A549 (cell line): ENCODE measurements around the gene ZNF804B. TPM values are rescaled to one million over a fixed set of nuclear protein-coding genes. Genes with fewer than 3 reads are reported as not detected.

ENCODE experiments used
- ATAC-seq, 2 experiments: fragments of 200-7000 bp in 1 of 2; fragments of >200 bp in 1 of 2; cut with Nextera tagmentation in 1 of 2; cut with Tn5 transposase in 1 of 2; 3 replicates each; pipeline versions ENCODE4 v1.8.0 to v1.9.1; 2018 to 2020; ENCODE audit warnings: mild to moderate bottlenecking in 1 of 2, moderate library complexity in 1 of 2
- CTCF ChIA-PET: fragments of 300-600 bp; sonication (Branson Sonifier 250); formaldehyde crosslinking; extraction: SDS; loops from one replicate; lab custom pipeline; 2021; ENCODE audit warnings: antibody characterized with exemption, inconsistent platforms; lab: Yijun Ruan, JAX
- POLR2A ChIA-PET: fragments of 350-600 bp; formaldehyde crosslinking; extraction: SDS; loops from one replicate; lab custom pipeline; 2021; ENCODE audit warnings: antibody characterized with exemption, inconsistent platforms; lab: Yijun Ruan, JAX
- DNase-seq, 2 experiments: peaks; one replicate each; pipeline versions ENCODE4 v3.0.0 to v3.0.0-alpha.2; 2011 to 2016; ENCODE audit warnings: low read depth in 1 of 2, low spot score in 1 of 2
- FAIRE-seq: peaks from 2 replicates; lab custom pipeline; 2011; peaks lifted over from hg19 to GRCh38; lab: Jason Lieb, UNC
- H3K27ac ChIP-seq, 2 experiments: fragments of >200 bp; sonication (Bioruptor Twin); formaldehyde crosslinking; 3 replicates each; pipeline ENCODE4 v1.5.1; 2016 to 2017
- H3K4me1 ChIP-seq: fragments of >200 bp; sonication (Bioruptor Twin); formaldehyde crosslinking; 3 replicates; pipeline ENCODE4 v1.6.1; 2016
- H3K4me2 ChIP-seq: fragments of >200 bp; sonication (Bioruptor Twin); formaldehyde crosslinking; 3 replicates; pipeline ENCODE4 v1.6.1; 2016
- H3K4me3 ChIP-seq: fragments of >200 bp; sonication (Bioruptor Twin); formaldehyde crosslinking; 3 replicates; pipeline ENCODE4 v1.5.1; 2016
- H3K9me3 ChIP-seq: fragments of >200 bp; sonication (Bioruptor Twin); formaldehyde crosslinking; 3 replicates; pipeline ENCODE4 v1.6.1; 2016
- CBX2 ChIP-seq: fragments of 200-600 bp; sonication (generic); IDR thresholded peaks from 2 replicates; pipeline ENCODE4 v1.6.1; 2016; ENCODE audit warnings: low read depth, mild to moderate bottlenecking, borderline replicate concordance
- CEBPB ChIP-seq, 2 experiments: fragments of >200 bp in 1 of 2; sonication (Bioruptor Twin) in 1 of 2; formaldehyde crosslinking in 1 of 2; IDR thresholded peaks; 2 replicates each; pipeline ENCODE4 v1.6.1; 2012 to 2016
- EHMT2 ChIP-seq: fragments of 200-600 bp; sonication (generic); IDR thresholded peaks from 2 replicates; pipeline ENCODE4 v1.6.1; 2016; ENCODE audit warnings: antibody characterized with exemption, low read depth, mild to moderate bottlenecking, moderate library complexity
- FOSB ChIP-seq: fragments of 250-450 bp; sonication (Bioruptor Pico); IDR thresholded peaks from 2 replicates; pipeline ENCODE4 v1.5.0; 2020; ENCODE audit warnings: mild to moderate bottlenecking, moderate library complexity
- FOSL2 ChIP-seq, 2 experiments: fragments of 450-650 bp in 1 of 2; fragments of >200 bp in 1 of 2; sonication (Bioruptor Twin) in 1 of 2; formaldehyde crosslinking; IDR thresholded peaks; 2 replicates each; pipeline versions ENCODE4 v1.5.0 to v1.6.1; 2016 to 2020; ENCODE audit warnings: mild to moderate bottlenecking in 1 of 2, moderate library complexity in 1 of 2
- FOXS1 ChIP-seq: fragments of 250-450 bp; sonication (Bioruptor Pico); IDR thresholded peaks from 2 replicates; pipeline ENCODE4 v1.5.0; 2020; ENCODE audit warnings: mild to moderate bottlenecking, moderate library complexity
- JUNB ChIP-seq: fragments of >200 bp; sonication (Bioruptor Twin); formaldehyde crosslinking; IDR thresholded peaks from 2 replicates; pipeline ENCODE4 v1.6.1; 2016
- KDM5A ChIP-seq: fragments of 200-600 bp; sonication (generic); IDR thresholded peaks from 2 replicates; pipeline ENCODE4 v1.6.1; 2016; ENCODE audit warnings: antibody characterized with exemption, mild to moderate bottlenecking
- MYC ChIP-seq: IDR thresholded peaks from 2 replicates; pipeline ENCODE4 v1.6.1; 2012; ENCODE audit warnings: mild to moderate bottlenecking, inconsistent platforms, low read length, improper control_type of control experiment, borderline replicate concordance
- NFE2L2 ChIP-seq: fragments of 150-350 bp; conservative IDR thresholded peaks from 2 replicates; pipeline ENCODE4 v1.6.1; 2014; ENCODE audit warnings: low read length
- NPAS2 ChIP-seq: fragments of 250-450 bp; sonication (Bioruptor Pico); IDR thresholded peaks from 2 replicates; pipeline ENCODE4 v1.8.0; 2022; ENCODE audit warnings: mild to moderate bottlenecking, moderate library complexity, borderline replicate concordance
- NR3C1 ChIP-seq: fragments of >200 bp; sonication (Bioruptor Twin); formaldehyde crosslinking; IDR thresholded peaks from 3 replicates; pipeline ENCODE4 v1.6.1; 2017
- SMC3 ChIP-seq: fragments of >200 bp; sonication (Bioruptor Twin); formaldehyde crosslinking; IDR thresholded peaks from 3 replicates; pipeline ENCODE4 v1.6.1; 2018; ENCODE audit warnings: inconsistent platforms
- SREBF2 ChIP-seq: fragments of 450-650 bp; IDR thresholded peaks from 2 replicates; pipeline ENCODE4 v1.6.1; 2014; ENCODE audit warnings: mild to moderate bottlenecking, moderate library complexity
- TFCP2L1 ChIP-seq: fragments of 250-450 bp; sonication (Bioruptor Pico); IDR thresholded peaks from 2 replicates; pipeline ENCODE4 v1.5.0; 2021; ENCODE audit warnings: mild to moderate bottlenecking
- ZC3H11A ChIP-seq: fragments of 450-650 bp; IDR thresholded peaks from 2 replicates; pipeline ENCODE4 v1.6.1; 2014; ENCODE audit warnings: antibody characterized with exemption, mild to moderate bottlenecking
- ZFP36 ChIP-seq: fragments of 450-650 bp; IDR thresholded peaks from 2 replicates; pipeline ENCODE4 v1.6.1; 2014; ENCODE audit warnings: borderline replicate concordance; ENCODE audit not compliant: partially characterized antibody
- ZSCAN20 ChIP-seq: fragments of 250-450 bp; sonication (Bioruptor Pico); IDR thresholded peaks from 2 replicates; pipeline ENCODE4 v1.8.0; 2022; ENCODE audit warnings: mild to moderate bottlenecking, moderate library complexity
- WGBS: methylation state at CpG from one replicate; pipeline ENCODE4 v1.1.6; 2017; ENCODE audit errors: missing lambda C conversion rate; 5-methylcytosine and 5-hydroxymethylcytosine counted together
- polyA plus RNA-seq, 4 experiments: library from polyadenylated mRNA; depleted of rRNA in 3 of 4; stranded (reverse); fragments of >200 nt; fragmentation: RNase III in 1 of 4; extraction: RNeasy Plus Mini Kit Qiagen cat#74134 plus additional on column Dnase treatment in 1 of 4; gene quantifications; 2 replicates in 3 of 4; 3 replicates in 1 of 4; pipeline ENCODE4 v1.2.3, GENCODE V29; 2011 to 2017
- TF ChIP-seq, protein P1 (sequence below): IDR thresholded peaks from 2 replicates; pipeline ENCODE4 v1.6.1; 2012; ENCODE audit warnings: low read depth, borderline replicate concordance
- TF ChIP-seq, protein P2 (sequence below): fragments of >200 bp; sonication (Bioruptor Twin); formaldehyde crosslinking; IDR thresholded peaks from 3 replicates; pipeline ENCODE4 v1.5.1; 2016
- TF ChIP-seq, protein P3 (sequence below): fragments of >200 bp; sonication (Bioruptor Twin); formaldehyde crosslinking; IDR thresholded peaks from 3 replicates; pipeline ENCODE4 v1.6.1; 2016
- TF ChIP-seq, protein P4 (sequence below): fragments of 150-350 bp; IDR thresholded peaks from 2 replicates; pipeline ENCODE4 v1.6.1; 2014; ENCODE audit warnings: low read depth, mild to moderate bottlenecking, low read length
- TF ChIP-seq, protein P5 (sequence below): fragments of 200-600 bp; sonication (generic); IDR thresholded peaks from 2 replicates; pipeline ENCODE4 v1.6.1; 2016; ENCODE audit warnings: antibody characterized with exemption, mild to moderate bottlenecking, moderate library complexity
- TF ChIP-seq, protein P6 (sequence below): fragments of >200 bp; sonication (Bioruptor Twin); formaldehyde crosslinking; IDR thresholded peaks from 2 replicates; pipeline ENCODE4 v1.6.1; 2016

Gene ZNF804B
- polyA plus RNA-seq, 2 of the 4 experiments (the other 2 are of a cell fraction): not detected

DNA sequence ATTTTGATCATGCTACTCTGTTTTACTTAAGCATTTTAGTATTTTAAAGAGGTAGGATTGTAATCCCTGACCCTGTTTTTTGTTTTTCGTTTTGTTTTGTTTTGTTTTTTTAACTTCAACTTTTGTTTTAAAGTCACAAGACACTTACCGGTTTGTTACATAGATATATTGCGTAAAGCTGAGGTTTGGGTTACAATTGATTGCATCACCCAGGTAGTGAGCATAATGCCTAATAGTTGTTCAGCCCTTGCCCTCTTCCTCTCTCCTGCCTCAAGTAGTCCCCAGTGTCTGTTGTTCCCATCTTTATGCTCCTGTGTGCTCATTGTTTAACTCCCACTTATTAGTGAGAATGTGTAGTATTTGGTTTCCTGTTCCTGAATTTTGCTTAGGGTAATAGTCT is 129.2 kb downstream of the ZNF804B start:
- ATAC-seq (no peak), FAIRE-seq (no peak)
- H3K9me3 ChIP-seq: no peaks in the 10 kb centered on the region; the same call in 2 of the 3 replicates
- no peak for TF ChIP-seq TFCP2L1 (CRISPR knock-in tag)
- TF ChIP-seq, protein P1, sequence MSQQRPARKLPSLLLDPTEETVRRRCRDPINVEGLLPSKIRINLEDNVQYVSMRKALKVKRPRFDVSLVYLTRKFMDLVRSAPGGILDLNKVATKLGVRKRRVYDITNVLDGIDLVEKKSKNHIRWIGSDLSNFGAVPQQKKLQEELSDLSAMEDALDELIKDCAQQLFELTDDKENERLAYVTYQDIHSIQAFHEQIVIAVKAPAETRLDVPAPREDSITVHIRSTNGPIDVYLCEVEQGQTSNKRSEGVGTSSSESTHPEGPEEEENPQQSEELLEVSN: no peak
- TF ChIP-seq EHMT2: no peak
- TF ChIP-seq, all 56 proteins: peak for 0
- H3K4me2 ChIP-seq: no peak overlapping the region
- H3K27ac ChIP-seq: no peak overlapping the region
- CTCF ChIA-PET: no interaction called here
- no peaks in the 10 kb centered on the region for H3K4me1 ChIP-seq
- WGBS: 24% methylated on average over 3 of the region's 3 CpGs
- DNase-seq: no peak
- H3K4me3 ChIP-seq: no peak overlapping the region
- POLR2A ChIA-PET: no interaction called here

DNA sequence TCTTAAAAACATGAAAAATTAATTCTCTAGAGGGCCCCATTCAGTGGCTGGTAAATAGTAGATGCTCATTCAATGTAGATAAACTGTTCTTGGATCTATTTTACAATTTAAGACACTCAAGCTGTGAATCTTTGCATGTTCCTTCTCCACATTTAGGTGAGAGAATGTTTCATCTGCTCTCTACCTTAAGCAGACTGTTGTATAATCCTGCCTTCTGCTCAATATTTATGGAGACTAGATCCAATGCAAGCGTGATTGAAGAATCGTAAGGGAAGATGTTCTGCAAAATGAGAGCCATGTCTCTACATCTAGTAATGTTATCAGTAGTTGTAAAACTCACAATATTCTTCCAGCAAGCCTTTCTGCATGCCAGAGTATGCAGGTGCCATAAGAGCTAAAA is 151.0 kb downstream of the ZNF804B start:
- CTCF ChIA-PET: no interaction called here
- DNase-seq (no peak), FAIRE-seq (no peak), ATAC-seq (no peak)
- WGBS: 24% methylated on average over 2 of the region's 2 CpGs
- POLR2A ChIA-PET: no interaction called here
- H3K9me3 ChIP-seq: no peaks in the 10 kb centered on the region
- no peaks in the 10 kb centered on the region for H3K4me1 ChIP-seq
- H3K27ac ChIP-seq: no peak overlapping the region
- no peak overlapping the region for H3K4me2 ChIP-seq
- TF ChIP-seq SREBF2 (no peak), FOSL2 (IDR thresholded peaks at IDR 0.05) (no peak), FOSL2 (CRISPR knock-in tag; IDR thresholded peaks at IDR 0.05) (no peak), FOSB (CRISPR knock-in tag) (no peak), NPAS2 (no peak), SMC3 (no peak), ZC3H11A (no peak), NFE2L2 (no peak), ZSCAN20 (CRISPR knock-in tag) (no peak), ZFP36 (no peak), CBX2 (no peak), MYC (no peak), KDM5A (no peak), FOXS1 (no peak), JUNB (no peak)
- TF ChIP-seq, protein P2, sequence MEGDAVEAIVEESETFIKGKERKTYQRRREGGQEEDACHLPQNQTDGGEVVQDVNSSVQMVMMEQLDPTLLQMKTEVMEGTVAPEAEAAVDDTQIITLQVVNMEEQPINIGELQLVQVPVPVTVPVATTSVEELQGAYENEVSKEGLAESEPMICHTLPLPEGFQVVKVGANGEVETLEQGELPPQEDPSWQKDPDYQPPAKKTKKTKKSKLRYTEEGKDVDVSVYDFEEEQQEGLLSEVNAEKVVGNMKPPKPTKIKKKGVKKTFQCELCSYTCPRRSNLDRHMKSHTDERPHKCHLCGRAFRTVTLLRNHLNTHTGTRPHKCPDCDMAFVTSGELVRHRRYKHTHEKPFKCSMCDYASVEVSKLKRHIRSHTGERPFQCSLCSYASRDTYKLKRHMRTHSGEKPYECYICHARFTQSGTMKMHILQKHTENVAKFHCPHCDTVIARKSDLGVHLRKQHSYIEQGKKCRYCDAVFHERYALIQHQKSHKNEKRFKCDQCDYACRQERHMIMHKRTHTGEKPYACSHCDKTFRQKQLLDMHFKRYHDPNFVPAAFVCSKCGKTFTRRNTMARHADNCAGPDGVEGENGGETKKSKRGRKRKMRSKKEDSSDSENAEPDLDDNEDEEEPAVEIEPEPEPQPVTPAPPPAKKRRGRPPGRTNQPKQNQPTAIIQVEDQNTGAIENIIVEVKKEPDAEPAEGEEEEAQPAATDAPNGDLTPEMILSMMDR: no peak
- TF ChIP-seq, protein P3, sequence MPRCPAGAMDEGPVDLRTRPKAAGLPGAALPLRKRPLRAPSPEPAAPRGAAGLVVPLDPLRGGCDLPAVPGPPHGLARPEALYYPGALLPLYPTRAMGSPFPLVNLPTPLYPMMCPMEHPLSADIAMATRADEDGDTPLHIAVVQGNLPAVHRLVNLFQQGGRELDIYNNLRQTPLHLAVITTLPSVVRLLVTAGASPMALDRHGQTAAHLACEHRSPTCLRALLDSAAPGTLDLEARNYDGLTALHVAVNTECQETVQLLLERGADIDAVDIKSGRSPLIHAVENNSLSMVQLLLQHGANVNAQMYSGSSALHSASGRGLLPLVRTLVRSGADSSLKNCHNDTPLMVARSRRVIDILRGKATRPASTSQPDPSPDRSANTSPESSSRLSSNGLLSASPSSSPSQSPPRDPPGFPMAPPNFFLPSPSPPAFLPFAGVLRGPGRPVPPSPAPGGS: no peak
- TF ChIP-seq, protein P4, sequence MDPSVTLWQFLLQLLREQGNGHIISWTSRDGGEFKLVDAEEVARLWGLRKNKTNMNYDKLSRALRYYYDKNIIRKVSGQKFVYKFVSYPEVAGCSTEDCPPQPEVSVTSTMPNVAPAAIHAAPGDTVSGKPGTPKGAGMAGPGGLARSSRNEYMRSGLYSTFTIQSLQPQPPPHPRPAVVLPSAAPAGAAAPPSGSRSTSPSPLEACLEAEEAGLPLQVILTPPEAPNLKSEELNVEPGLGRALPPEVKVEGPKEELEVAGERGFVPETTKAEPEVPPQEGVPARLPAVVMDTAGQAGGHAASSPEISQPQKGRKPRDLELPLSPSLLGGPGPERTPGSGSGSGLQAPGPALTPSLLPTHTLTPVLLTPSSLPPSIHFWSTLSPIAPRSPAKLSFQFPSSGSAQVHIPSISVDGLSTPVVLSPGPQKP: no peak
- no peak overlapping the region for H3K4me3 ChIP-seq

DNA sequence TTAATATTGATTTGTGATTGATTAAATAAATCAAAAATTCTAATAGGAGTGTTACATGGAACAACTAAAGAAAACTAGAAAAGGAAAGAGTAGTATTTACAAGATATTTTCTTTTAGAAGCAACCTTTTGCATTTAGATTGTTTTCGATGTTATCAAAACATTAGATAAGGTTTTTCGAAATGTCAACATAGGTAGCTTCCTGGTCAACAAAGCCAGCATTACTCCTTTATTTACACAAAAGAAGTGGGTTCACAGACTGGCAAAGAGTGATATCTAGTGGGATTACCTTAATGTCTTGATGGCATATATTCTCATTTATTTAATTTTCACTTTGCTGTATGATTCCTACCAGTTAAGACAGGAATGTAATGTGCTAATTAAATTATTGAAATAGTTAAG is 153.4 kb downstream of the ZNF804B start:
- no peak for ATAC-seq
- ChIA-PET POLR2A (no interaction called here), CTCF (no interaction called here)
- 15% methylated on average over 2 of the region's 2 CpGs for WGBS
- Histone ChIP-seq H3K4me2 (no peak overlapping the region), H3K9me3 (no peaks in the 10 kb centered on the region), H3K27ac (no peak overlapping the region), H3K4me3 (no peak overlapping the region), H3K4me1 (no peaks in the 10 kb centered on the region)
- FAIRE-seq: no peak
- DNase-seq: no peak
- TF ChIP-seq, protein P5, sequence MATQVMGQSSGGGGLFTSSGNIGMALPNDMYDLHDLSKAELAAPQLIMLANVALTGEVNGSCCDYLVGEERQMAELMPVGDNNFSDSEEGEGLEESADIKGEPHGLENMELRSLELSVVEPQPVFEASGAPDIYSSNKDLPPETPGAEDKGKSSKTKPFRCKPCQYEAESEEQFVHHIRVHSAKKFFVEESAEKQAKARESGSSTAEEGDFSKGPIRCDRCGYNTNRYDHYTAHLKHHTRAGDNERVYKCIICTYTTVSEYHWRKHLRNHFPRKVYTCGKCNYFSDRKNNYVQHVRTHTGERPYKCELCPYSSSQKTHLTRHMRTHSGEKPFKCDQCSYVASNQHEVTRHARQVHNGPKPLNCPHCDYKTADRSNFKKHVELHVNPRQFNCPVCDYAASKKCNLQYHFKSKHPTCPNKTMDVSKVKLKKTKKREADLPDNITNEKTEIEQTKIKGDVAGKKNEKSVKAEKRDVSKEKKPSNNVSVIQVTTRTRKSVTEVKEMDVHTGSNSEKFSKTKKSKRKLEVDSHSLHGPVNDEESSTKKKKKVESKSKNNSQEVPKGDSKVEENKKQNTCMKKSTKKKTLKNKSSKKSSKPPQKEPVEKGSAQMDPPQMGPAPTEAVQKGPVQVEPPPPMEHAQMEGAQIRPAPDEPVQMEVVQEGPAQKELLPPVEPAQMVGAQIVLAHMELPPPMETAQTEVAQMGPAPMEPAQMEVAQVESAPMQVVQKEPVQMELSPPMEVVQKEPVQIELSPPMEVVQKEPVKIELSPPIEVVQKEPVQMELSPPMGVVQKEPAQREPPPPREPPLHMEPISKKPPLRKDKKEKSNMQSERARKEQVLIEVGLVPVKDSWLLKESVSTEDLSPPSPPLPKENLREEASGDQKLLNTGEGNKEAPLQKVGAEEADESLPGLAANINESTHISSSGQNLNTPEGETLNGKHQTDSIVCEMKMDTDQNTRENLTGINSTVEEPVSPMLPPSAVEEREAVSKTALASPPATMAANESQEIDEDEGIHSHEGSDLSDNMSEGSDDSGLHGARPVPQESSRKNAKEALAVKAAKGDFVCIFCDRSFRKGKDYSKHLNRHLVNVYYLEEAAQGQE: no peak
- TF ChIP-seq CEBPB (IDR thresholded peaks at IDR 0.05) (no peak), NR3C1 (no peak)
- TF ChIP-seq, protein P6, sequence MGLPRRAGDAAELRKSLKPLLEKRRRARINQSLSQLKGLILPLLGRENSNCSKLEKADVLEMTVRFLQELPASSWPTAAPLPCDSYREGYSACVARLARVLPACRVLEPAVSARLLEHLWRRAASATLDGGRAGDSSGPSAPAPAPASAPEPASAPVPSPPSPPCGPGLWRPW: no peak
- TF ChIP-seq, protein P2: no peak
